ENCODE results near the gene HSPA1B. TPM values are rescaled to one million over a fixed set of nuclear protein-coding genes. Genes with fewer than 3 reads are reported as not detected.
"Not testable (repeated sequence)": the region's sequence is repeated elsewhere in the genome, so short reads cannot be mapped to it uniquely, and the experiment has no call there.

HSPA1B gene
- total RNA-seq, 2 experiments from 2014 or later, result 60.9 to 177 TPM

GRCh38 chr6:31796993-31797385 is 30.5 kb upstream of the HSPA1B start:
- H2AFZ ChIP-seq (ENCODE audit: low read length), result no peak overlapping the region
- H3K79me2 ChIP-seq (ENCODE audit: insufficient read depth, low read depth, low read length), result peaks cover 23% of the 10 kb centered on the region
- H3K36me3 ChIP-seq (ENCODE audit: insufficient read depth, low read length), result peaks cover 40% of the 10 kb centered on the region
- H4K20me1 ChIP-seq (ENCODE audit: insufficient read depth, low read length), result no peaks in the 10 kb centered on the region
- H3K4me1 ChIP-seq (ENCODE audit: insufficient read depth, low read length, poor library complexity, severe bottlenecking), result peaks cover 38% of the 10 kb centered on the region
- BruUV-seq (replicated peaks), result no TSS peak
- DNase-seq (ENCODE audit: low spot score), result no peak
- ChIA-PET POLR2A (no interaction called here), CTCF (ENCODE audit: unreplicated experiment) (interaction anchor here (1.0 to 1.2 kb wide), 3 partner anchors 10 to 31 kb away, joined by 3 to 4 read pairs (median 4); partner anchors contain the start of genes HSPA1B and LSM2)
- intact Hi-C loops (cut with micrococcal nuclease; ENCODE audit: unreplicated experiment), result loop anchor here (2.0 to 10.0 kb wide), 3 partner anchors 30 to 252 kb away; partner anchors contain the start of genes ATP6V1G2, DDX39B, HSPA1B and NFKBIL1
- no peak for TF ChIP-seq CTCF (conservative IDR thresholded peaks at IDR 0.05; ENCODE audit: low read length)
- no peak for TF ChIP-seq EZH2phosphoT487 (IDR thresholded peaks at IDR 0.05; ENCODE audit: borderline replicate concordance, low read depth, low read length)
- H3K4me3 ChIP-seq (ENCODE audit: low read depth, low read length, poor library complexity, severe bottlenecking), result no peak overlapping the region
- peak overlapping the region; percentile 71 for H3K27ac ChIP-seq (ENCODE audit: low read depth, low read length, poor library complexity, severe bottlenecking)
- no peaks in the 10 kb centered on the region for H3K9me2 ChIP-seq (ENCODE audit: insufficient read depth, low read length)
- H3K4me2 ChIP-seq (ENCODE audit: low read length), result peak overlapping the region; percentile 39
- no peaks in the 10 kb centered on the region for H3K9me3 ChIP-seq (ENCODE audit: low read length)

DNA sequence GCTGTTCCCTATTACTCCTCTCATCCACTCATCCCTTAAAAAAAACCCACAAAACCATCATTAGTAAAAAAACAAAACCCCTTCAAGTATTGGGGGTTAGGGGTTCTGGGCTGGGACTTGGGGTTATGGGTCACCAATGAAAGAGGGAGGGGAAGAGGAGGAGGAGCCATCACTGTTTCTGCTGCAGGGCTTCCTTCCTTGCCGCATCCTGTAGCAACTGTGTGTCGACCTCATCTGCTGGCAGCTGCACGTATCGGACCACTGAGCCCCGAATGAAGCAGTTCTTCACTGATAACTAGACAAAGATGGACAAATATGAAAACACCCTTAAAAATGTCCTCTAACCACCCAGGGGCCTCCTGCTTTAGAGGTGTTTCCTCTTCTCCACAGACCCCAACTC is 29.9 kb upstream of the HSPA1B start:
- no TSS peak for BruUV-seq (replicated peaks)
- no peaks in the 10 kb centered on the region for H3K9me2 ChIP-seq (ENCODE audit: insufficient read depth, low read length)
- TF ChIP-seq EZH2phosphoT487 (IDR thresholded peaks at IDR 0.05; ENCODE audit: borderline replicate concordance, low read depth, low read length) (no peak), CTCF (conservative IDR thresholded peaks at IDR 0.05; ENCODE audit: low read length) (no peak)
- H3K36me3 ChIP-seq (ENCODE audit: insufficient read depth, low read length), result peaks cover 38% of the 10 kb centered on the region
- H4K20me1 ChIP-seq (ENCODE audit: insufficient read depth, low read length), result no peaks in the 10 kb centered on the region
- intact Hi-C loops (cut with micrococcal nuclease; ENCODE audit: unreplicated experiment), result loop anchor here (2.0 to 10.0 kb wide), 3 partner anchors 29 to 253 kb away; partner anchors contain the start of genes ATP6V1G2, DDX39B, HSPA1B and NFKBIL1
- peaks cover 38% of the 10 kb centered on the region for H3K4me1 ChIP-seq (ENCODE audit: insufficient read depth, low read length, poor library complexity, severe bottlenecking)
- H3K4me2 ChIP-seq (ENCODE audit: low read length), result peak overlapping the region; percentile 39
- POLR2A ChIA-PET, result interaction anchor here (1.8 kb wide), 1 partner anchor 33 kb away, joined by 6 read pairs; no protein-coding TSS in a partner anchor
- H3K9me3 ChIP-seq (ENCODE audit: low read length), result no peaks in the 10 kb centered on the region
- H3K4me3 ChIP-seq (ENCODE audit: low read depth, low read length, poor library complexity, severe bottlenecking), result peak overlapping the region; percentile 1
- H2AFZ ChIP-seq (ENCODE audit: low read length), result no peak overlapping the region
- H3K79me2 ChIP-seq (ENCODE audit: insufficient read depth, low read depth, low read length), result peaks cover 23% of the 10 kb centered on the region
- DNase-seq (ENCODE audit: low spot score), result peak; percentile 81
- CTCF ChIA-PET (ENCODE audit: unreplicated experiment), result interaction anchor here (1.0 to 1.1 kb wide), 2 partner anchors 9 to 30 kb away, joined by 4 read pairs; partner anchors contain the start of genes HSPA1B and LSM2
- peak overlapping the region; percentile 71 for H3K27ac ChIP-seq (ENCODE audit: low read depth, low read length, poor library complexity, severe bottlenecking)

- H3K4me2 ChIP-seq (ENCODE audit: low read length), result no peak overlapping the region
- no peaks in the 10 kb centered on the region for H4K20me1 ChIP-seq (ENCODE audit: insufficient read depth, low read length)
- intact Hi-C loops (cut with micrococcal nuclease; ENCODE audit: unreplicated experiment), result loop anchor here (10.0 kb wide), 1 partner anchor 255 kb away; the partner anchor contains the start of genes ATP6V1G2, DDX39B and NFKBIL1
- peaks cover 7% of the 10 kb centered on the region for H3K79me2 ChIP-seq (ENCODE audit: insufficient read depth, low read depth, low read length)
- H2AFZ ChIP-seq (ENCODE audit: low read length), result no peak overlapping the region
- DNase-seq (ENCODE audit: low spot score), result no peak
- H3K9me2 ChIP-seq (ENCODE audit: insufficient read depth, low read length), result no peaks in the 10 kb centered on the region
- no peaks in the 10 kb centered on the region for H3K9me3 ChIP-seq (ENCODE audit: low read length)
- H3K27ac ChIP-seq (ENCODE audit: low read depth, low read length, poor library complexity, severe bottlenecking), result no peak overlapping the region
- H3K4me1 ChIP-seq (ENCODE audit: insufficient read depth, low read length, poor library complexity, severe bottlenecking), result peaks cover 28% of the 10 kb centered on the region
- no TSS peak for BruUV-seq (replicated peaks)
- peaks cover 42% of the 10 kb centered on the region for H3K36me3 ChIP-seq (ENCODE audit: insufficient read depth, low read length)
- CTCF ChIA-PET (ENCODE audit: unreplicated experiment), result no interaction called here
- TF ChIP-seq CTCF (conservative IDR thresholded peaks at IDR 0.05; ENCODE audit: low read length) (no peak), EZH2phosphoT487 (IDR thresholded peaks at IDR 0.05; ENCODE audit: borderline replicate concordance, low read depth, low read length) (no peak)
- POLR2A ChIA-PET, result no interaction called here
- no peak overlapping the region for H3K4me3 ChIP-seq (ENCODE audit: low read depth, low read length, poor library complexity, severe bottlenecking)
Measured at GRCh38 chr6:31799781-31800180, 27.8 kb upstream of the HSPA1B start.

DNA sequence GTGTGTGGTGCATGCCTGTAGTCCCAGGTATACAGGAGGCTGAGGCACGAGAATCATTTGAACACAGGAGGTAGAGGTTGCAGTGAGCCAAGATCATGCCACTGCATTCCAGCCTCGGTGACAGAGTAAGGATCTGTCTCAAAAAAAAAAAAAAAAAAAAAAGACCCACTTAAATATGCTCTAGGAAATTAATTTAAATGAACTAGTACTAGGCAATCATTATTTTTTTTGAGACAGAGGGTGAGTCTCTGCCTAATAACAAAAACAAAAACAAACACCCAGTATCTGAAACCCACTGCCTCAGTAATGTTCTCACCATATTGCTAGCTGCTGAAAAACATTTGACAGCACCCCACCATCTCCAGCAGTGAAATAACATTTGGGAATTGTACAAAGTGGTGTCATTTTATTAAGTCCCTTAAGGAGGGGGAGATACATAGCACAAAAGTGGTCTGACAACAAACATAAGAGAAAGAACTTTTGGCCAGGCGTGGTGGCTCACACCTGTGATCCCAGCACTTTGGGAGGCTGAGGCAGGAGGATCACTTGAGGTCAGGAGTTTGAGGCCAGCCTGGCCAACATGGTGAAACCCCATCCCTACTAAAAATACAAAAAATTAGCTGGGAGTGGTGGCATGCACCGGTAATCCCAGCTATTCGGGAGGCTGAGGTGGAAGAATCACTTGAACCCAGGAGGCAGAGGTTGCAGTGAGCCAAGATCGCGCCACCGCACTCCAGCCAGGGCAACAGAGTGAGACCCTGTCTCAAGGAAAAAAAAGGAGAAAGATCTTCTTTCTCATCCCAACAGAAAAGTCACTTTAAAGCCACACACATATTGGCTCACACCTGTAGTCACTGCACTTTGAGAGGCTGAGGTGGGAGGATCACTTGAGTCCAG is 26.3 kb upstream of the HSPA1B start:
- H3K9me3 ChIP-seq (ENCODE audit: low read length); H2AFZ ChIP-seq (ENCODE audit: low read length); CTCF ChIA-PET (ENCODE audit: unreplicated experiment); H3K27ac ChIP-seq (ENCODE audit: low read depth, low read length, poor library complexity, severe bottlenecking); H3K4me2 ChIP-seq (ENCODE audit: low read length); H4K20me1 ChIP-seq (ENCODE audit: insufficient read depth, low read length); POLR2A ChIA-PET; H3K9me2 ChIP-seq (ENCODE audit: insufficient read depth, low read length); intact Hi-C loops (cut with micrococcal nuclease; ENCODE audit: unreplicated experiment); DNase-seq (ENCODE audit: low spot score); BruUV-seq (replicated peaks); H3K4me3 ChIP-seq (ENCODE audit: low read depth, low read length, poor library complexity, severe bottlenecking): not testable (repeated sequence)
- H3K36me3 ChIP-seq (ENCODE audit: insufficient read depth, low read length), result peaks cover 46% of the 10 kb centered on the region
- H3K4me1 ChIP-seq (ENCODE audit: insufficient read depth, low read length, poor library complexity, severe bottlenecking), result peaks cover 31% of the 10 kb centered on the region
- peaks cover 16% of the 10 kb centered on the region for H3K79me2 ChIP-seq (ENCODE audit: insufficient read depth, low read depth, low read length)

Measured in OCI-LY7 (cell line).